T1000 (cell line): ENCODE measurements around the gene ANKS1A.

Experiments
- DNase-seq: peaks from one replicate; lab custom pipeline; 2025; ENCODE audit warnings: mixed read lengths; lab: John Stamatoyannopoulos, UW

ANKS1A gene

GRCh38 chr6:35041086-35041861 is 152.2 kb downstream of the ANKS1A start:
- DNase-seq = no peak

GRCh38 chr6:35042031-35042815 is 153.2 kb downstream of the ANKS1A start:
- no peak for DNase-seq

- no peak for DNase-seq
These were observed 154.5 kb downstream of the ANKS1A start for GRCh38 chr6:35043381-35044130.

GRCh38 chr6:35044145-35044745 is 155.2 kb downstream of the ANKS1A start:
- DNase-seq = no peak

- no peak for DNase-seq
These were observed 155.8 kb downstream of the ANKS1A start for GRCh38 chr6:35044761-35045421.

GRCh38 chr6:35046103-35046502 is 157.0 kb downstream of the ANKS1A start:
- no peak for DNase-seq

- DNase-seq = no peak
These were observed 157.8 kb downstream of the ANKS1A start for GRCh38 chr6:35046862-35047261.

- no peak for DNase-seq
These were observed 158.4 kb downstream of the ANKS1A start for GRCh38 chr6:35047265-35048011.

- no peak for DNase-seq
These were observed 159.1 kb downstream of the ANKS1A start for GRCh38 chr6:35048031-35048613.

GRCh38 chr6:35048631-35049083 is 159.6 kb downstream of the ANKS1A start:
- no peak for DNase-seq

- no peak for DNase-seq
These were observed 160.2 kb downstream of the ANKS1A start for GRCh38 chr6:35049156-35049735.

- DNase-seq = no peak
These were observed 161.1 kb downstream of the ANKS1A start for GRCh38 chr6:35049900-35050756.

GRCh38 chr6:35050757-35051330 is 161.8 kb downstream of the ANKS1A start:
- DNase-seq = no peak

GRCh38 chr6:35051396-35051795 is 162.3 kb downstream of the ANKS1A start:
- DNase-seq = no peak

- DNase-seq = no peak
These were observed 163.0 kb downstream of the ANKS1A start for GRCh38 chr6:35051997-35052583.

GRCh38 chr6:35052694-35053565 is 163.9 kb downstream of the ANKS1A start:
- no peak for DNase-seq

- no peak for DNase-seq
These were observed 164.6 kb downstream of the ANKS1A start for GRCh38 chr6:35053701-35054100.
